Activated CD8-positive, alpha-beta memory T cell treated with anti-CD3 and anti-CD28 coated beads for 48 hours (primary cell): ENCODE measurements around the gene PFN3.

Source experiments
- DNase-seq, 3 experiments: peaks; one replicate each; pipeline ENCODE4 v3.0.0-alpha.2; 2020; ENCODE audit warnings: low read depth in 2 of 3, low spot score in 2 of 3

The PFN3 gene, protein sequence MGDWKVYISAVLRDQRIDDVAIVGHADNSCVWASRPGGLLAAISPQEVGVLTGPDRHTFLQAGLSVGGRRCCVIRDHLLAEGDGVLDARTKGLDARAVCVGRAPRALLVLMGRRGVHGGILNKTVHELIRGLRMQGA

DNA sequence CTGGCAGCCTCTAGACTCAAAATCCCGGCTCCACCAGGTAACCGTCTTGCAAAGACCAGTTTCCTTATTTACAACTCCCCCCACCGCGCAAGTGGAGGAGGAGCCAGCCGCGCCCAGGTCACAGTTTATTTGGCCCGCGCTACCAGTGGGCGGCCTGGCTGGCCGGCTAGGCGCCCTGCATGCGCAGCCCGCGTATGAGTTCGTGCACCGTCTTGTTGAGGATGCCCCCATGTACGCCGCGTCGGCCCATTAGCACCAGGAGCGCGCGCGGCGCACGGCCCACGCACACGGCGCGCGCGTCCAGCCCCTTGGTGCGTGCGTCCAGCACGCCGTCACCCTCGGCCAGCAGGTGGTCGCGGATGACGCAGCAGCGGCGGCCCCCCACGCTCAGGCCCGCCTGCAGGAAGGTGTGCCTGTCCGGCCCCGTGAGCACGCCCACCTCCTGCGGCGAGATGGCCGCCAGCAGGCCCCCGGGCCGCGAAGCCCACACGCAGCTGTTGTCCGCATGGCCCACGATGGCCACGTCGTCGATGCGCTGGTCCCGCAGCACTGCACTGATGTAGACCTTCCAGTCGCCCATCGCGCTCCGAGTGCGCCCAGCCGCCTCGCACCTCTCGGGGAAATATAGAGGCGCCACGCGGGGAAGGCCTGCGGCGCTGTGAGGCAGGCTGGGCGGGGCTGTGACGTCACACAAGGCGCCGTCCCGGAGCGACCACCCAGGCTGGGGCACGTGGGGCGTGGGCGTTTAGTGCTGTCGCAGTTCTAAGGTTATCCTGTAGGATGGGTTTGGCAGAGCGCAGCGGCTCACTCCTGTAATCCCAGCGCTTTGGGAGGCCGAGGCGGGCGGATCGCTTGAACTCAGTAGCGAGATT, at the start of gene PFN3:
Gene PFN3 (minus strand): TSS at position 665 of the 872 bp plus-strand sequence. CDS start 85 bp downstream, at position 580.
- no peak for DNase-seq

DNA sequence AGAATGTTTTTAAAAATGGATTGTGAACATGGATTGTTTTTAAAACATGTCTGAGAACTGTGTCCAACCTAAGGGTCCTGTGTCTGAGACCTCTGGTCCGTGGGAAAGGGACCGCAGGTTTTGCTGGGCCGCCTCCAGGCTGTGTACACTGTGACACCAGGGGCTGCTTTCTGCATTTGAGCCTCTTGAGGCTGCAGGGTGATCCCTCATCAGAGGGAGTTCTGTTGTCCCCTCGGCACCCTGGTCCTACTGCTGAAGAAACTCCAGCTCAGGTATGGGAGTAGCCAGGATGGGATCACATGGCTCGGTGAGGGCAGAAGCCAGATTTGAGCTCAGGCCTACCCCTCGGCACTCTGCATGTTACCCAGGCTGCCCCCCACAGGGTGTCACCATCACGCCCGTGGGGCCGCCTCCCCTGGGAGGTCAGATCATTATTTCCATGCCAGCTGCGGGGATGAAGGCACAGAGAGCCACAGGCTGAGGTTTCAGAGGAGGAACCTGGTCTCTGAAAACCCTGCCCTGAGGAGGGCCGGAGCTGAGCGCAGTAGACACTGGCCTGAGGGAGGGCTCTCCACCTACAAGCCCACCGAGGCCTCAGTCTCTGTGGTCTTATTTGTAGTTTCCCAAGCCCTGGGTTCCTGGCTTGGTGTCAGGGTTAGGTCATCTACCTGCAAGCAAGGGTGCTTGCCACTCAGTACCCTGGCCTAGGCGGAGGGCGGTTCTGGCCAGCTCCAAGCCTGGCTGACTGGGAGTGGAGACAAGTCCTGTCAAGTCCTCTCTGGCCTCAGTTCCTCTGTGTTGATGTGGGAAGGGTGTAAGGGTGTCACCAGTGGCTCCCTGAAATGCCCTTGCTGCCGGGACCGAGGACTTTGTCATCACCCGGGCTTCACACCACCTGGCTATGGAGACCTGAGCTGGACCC, 48.9 kb upstream of the PFN3 start:
- DNase-seq = no peak

DNA sequence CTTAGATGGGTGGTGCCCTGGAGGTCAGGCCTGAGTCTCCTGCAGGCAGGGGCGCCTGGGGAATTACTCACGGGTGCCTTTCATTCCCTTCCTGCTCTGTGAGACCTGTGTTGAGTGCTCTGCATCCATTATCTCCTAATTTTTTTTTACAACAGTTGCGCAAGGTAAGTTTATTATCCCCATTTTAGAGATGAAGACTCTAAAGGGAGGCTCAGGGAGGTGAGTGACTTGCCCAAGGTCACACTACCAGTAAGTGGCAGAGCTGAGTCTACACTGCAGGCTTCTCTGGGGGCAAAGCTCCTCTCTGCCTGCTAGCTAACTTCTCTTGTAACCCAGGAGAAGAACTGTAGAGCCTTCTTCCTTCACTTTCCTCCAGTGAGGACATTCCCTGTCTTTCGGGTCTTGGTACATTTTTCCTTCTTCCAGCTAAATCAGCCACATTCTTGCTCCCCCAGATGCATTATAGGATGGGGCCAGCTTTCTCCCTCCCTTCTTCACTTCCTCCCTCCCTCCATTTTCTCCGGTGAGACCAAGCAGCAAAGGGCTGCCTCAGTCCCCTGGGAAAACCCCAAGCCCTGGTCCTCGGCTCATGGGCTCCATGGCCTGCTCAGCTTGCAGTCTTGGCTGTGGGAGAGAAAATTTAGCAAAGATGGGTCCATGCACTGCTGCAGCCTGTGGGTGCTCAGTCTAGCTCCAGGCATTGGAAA, 47.9 kb upstream of the PFN3 start:
- no peak for DNase-seq

DNA sequence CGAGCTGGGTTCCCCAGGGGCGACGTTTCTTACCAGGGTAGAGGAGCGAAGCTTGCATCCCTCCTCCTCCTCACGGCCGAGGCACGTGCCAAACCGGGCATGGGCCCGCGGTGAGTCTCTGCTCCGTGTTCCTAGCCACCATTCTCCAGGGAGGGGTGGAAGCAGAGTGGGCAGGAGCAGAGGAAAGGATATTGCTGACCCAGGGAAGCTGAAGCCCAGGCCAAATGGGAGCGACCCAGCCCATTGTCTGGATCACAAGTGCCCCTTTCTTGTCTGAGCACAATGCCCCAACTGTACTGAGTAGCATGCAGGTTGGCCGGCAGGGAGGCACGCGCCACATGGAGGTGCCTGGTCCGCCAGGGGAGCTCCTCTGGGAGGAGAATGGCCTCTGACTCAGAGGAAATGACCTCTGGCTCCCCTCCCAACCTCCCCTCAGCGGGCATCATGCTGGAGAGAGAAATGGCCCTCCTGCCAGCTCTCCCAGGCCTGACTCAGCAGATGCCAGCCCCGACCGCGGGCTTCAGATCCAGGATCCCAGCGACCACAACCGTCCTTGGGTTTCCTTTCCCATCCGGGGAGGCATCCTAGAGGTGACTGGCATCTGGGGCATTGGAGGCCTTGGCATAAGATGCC, 47.3 kb upstream of the PFN3 start:
- DNase-seq = no peak

DNA sequence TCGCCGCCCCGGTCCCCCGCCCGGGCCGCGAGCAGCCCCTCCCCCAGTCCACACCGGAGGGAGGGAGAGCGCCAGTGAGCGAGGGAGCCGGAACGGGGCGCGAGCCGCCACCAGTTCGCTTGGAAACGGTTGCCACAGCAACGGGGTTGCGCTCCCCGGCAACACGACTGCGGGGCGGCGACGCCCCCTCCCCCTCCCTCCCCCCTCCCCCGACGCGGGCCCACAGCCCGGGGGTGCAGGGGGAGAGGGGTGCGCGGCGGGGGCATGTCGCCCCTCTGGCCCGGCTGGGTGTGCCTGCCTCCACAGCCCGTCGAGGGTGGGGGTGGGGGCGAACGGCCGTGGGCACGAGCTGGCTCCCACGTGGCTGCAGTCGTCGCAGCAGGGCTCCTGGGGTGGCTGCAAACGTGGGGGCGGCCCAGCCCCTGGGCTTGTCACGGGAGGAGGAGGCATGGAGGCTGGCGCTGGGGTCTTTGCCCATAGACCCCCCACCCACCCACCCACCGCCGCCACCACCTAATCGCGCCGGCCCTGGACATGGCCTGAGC, 46.7 kb upstream of the PFN3 start:
- DNase-seq = no peak

DNA sequence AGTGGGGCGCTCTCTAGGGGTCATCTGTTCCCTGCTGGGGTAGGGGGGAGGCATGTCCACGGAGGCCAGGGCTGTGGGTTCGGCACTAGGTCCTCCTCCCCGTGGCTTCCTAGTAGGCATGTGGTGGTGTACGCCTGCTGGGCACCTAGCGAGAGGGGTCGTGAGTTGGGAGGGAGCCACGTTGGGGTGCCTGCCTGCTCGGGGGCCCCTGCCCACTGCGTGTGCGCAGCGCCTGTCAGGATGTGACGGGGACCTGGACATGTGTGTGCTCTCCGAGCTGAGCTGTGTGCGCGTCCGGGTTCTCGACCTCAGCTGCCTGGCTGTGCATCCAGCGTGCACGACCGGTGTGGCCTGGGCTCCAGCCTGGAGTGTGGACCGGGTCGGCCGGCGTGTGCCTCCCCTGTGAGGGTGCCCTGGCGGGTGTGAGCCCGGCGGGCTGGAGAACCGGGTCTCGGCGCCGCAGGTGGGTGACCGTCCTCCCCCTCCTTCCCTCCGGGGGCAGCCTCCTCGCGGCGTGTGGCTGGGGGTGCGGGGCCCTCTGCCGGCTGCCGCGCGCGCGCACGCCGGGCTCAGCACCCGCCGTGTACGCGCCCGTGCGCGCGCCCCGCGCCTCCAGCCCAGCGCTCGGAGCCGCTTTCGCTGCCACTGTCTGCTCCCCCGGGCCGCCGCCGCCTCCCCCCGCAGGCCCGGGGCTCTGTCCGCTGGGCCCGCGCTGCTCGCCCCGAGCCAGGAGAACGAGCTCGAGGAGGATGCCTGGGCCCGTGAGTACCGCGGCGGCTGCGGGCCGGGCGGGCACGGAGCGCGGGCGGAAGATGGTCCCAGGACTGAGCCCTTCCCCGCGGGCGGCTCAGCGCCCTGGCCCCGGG, 46.0 kb upstream of the PFN3 start, which contains the start of gene PRR7:
Gene PRR7 (plus strand): TSS at position 615 of the 866 bp plus-strand sequence. CDS start 8,254 bp downstream, outside the sequence.
- no peak for DNase-seq

DNA sequence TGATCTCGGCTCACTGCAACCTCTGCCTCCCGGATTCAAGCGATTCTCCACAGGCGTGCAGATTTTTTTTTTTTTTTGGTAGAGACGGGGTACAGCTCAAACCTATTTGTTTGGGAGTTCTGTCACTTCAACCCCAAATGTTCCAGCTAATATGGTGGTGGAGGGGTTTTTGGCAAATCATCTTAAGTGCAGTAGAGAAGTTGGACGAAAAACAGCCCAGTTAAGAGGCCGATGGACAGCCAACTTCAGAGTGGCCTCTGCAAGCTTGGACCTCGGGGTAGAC, 45.4 kb upstream of the PFN3 start:
- no peak for DNase-seq

DNA sequence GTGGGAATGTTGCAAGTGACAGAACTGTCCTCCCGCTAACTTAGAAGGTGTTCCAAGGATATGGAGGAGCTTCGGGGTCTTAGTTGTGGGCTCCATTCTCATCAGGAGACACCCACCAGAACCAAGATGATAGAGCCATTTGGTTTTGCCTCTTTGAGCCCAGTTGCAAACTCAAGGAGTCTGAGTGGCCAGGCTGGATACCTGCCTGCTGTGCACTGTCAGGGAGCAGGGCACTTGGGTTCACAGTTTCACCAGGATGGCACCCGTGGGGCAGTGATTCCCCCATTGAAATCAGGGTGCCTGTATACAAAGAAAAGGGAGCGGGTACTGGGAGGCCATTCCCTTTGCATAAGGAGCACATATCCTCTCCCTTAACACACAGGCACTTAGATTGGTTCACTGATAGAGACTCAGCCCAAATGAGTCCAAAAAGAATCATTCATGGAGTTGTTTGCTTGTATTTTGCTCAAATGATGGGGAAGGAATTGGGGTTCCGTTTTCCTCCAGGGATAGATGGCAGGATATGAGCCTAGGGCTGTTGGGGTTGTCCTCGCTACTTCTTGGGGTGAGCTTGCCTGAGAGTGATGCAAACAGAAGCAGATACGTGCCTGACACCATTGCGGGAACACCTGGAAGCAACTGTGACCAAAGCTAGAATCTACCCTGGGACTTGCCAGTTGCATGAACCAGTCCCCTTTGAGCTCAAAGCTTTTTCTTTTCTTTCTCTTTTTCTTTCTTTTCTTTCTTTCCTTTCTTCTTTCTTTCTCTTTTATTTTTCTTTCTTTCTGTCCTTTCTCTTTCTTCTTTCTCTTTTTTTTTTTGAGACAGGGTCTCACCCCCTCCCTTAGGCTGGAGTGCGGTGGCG, 44.8 kb upstream of the PFN3 start:
- no peak for DNase-seq

DNA sequence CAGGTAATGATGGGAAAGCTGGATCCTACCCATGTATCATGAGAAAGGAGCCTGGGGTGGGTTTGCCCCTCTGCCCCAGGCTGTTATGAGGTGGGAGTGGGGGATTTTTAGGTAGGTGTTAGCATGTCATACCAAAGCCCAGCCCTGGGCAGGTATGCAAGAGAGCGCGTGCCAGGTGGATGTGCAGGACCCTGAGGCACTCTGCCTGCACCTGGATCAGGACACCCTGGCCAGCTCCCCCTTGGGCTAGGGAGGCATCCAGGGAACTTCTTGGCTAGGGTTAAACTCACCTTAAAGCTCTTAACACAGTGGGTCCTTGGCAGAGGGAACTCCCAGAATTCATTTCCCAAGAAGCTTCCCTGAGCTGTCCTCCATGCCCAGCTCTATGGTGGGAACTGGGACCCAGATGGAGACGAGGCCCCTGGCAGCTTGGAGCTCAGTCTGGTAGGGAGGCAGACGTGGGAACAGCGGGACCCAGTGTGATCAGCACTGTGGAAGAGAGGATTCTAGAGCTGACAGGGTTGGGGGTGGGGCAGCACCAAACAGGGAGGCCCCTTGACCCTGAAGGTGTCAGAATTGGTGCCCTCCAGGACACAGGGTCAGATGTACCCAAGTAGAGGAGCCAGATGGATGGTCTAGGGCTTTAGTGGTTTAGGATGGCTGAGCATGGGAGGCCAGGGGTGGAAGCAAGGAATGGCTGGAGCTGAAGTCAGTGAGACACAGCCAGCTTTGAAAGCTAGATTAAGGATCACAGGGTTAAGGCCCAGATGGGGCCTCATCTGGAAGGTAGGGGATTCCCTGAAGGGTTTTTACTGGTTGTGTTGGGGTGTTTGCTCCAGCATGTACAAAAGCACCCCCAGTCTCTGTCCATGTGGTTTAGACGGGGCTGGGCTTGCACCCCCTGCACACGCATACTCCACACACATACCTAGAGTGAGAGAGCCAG, 43.9 kb upstream of the PFN3 start:
- DNase-seq = no peak

DNA sequence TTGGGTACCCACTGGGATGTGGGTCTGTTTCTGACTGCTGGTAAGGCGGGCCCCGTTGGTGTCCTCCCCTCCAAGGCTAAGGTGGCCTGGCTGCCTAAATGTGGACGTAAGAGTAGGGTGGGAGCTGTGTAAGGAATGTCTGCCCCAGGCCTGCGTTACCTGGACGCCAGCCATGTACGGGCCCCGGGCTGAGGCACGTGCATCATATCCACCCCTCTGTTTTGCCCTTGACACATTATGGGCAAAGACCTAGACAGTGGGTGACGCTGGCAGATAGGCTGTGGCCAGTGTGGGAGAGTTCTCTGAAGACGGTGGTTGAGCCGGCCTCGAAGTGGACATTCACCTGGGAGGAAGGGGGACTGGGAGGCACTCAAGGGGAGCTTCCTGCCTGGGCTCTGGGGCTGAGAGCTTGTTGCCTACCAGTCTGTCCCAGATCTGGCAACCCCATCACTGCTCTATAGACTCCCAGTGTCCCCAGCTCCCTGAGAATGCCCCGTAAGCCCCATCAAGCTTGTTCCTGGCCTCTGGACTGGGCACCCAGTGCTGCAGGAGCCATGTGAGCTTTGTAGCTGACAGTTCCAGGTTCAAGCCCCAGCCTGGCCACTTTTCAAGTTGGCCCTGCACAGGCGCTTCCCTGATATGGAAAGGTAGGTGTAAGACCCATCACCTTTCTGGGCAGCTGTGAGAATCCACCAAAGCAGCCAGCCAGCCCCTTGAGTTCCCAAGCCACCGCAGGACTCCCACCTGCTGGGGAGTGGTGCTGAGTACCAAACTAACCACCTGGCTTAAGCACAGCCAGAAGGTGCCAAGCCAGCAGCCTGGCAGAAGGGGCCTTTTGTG, 42.9 kb upstream of the PFN3 start:
- DNase-seq = no peak

DNA sequence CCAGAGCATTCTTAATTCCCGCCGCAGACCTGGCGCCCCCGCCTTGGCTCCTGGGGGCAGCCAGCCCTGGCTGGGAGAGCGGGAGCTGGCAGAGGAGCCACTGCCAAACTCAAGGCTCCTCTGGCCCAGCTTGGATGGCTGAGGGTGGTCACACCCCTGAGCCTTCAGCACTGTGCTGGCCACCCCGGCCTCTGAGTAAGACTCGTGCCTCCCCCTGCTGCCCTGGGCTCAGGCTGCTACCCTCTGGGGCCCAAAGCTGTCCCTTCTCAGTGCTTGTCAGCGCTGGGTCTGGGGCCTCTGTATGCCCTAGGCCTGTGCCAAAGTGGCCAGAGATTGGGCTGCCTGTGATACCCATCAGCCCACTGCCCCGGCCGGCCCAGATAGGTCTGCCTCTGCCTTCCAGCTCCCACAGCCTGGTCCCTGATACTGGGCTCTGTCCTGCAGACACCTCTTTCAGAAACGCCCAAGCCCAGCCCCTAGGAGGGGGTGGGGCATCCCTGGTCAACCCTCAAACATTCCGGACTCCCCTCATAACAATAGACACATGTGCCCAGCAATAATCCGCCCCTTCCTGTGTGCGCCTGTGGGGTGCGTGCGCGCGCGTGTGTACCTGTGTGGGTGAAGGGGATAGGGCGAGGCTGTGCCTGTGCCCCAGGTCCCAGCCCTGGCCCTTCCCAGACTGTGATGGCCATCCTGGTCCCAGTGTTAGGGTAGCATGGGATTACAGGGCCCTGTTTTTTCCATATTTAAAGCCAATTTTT, 41.8 kb upstream of the PFN3 start:
- no peak for DNase-seq

DNA sequence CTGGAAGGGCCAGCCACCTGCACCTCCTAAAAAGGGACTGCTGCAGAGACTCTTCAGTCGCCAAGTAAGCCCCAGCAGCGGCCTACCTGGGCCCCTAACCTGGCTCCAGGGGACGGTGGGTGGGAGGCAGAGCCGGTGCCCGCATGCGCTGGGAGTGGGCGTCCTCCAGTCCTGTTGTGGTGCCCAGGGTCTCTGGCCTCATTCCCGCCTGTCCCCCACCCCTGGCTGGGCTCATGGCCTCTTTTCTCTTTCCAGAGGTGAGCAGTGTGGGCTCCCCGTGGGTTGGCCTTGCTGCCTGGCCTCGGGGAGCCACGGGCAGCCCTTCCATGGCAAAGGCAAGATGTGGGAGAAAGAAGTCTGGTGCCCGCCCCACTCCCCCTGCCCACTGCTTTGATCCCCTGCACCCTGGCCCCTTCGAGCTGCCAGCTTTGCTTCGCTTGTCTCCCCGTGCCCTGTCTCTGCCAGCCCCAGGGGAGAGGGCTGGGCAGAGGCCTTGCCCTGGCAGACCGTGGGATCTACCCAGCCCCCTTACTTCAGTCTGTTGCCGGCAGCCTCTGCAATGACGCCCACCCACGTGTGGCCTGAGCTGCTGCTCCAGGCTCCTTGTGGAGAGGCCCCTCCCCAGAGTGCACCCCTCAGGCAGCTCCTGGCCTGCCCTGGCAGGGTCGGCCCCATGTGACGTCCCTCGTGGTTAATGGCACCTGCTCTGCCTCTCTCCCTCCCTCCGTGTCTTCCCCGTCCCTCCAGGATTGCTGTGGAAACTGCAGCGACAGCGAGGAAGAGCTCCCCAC, 40.7 kb upstream of the PFN3 start:
- DNase-seq = no peak

DNA sequence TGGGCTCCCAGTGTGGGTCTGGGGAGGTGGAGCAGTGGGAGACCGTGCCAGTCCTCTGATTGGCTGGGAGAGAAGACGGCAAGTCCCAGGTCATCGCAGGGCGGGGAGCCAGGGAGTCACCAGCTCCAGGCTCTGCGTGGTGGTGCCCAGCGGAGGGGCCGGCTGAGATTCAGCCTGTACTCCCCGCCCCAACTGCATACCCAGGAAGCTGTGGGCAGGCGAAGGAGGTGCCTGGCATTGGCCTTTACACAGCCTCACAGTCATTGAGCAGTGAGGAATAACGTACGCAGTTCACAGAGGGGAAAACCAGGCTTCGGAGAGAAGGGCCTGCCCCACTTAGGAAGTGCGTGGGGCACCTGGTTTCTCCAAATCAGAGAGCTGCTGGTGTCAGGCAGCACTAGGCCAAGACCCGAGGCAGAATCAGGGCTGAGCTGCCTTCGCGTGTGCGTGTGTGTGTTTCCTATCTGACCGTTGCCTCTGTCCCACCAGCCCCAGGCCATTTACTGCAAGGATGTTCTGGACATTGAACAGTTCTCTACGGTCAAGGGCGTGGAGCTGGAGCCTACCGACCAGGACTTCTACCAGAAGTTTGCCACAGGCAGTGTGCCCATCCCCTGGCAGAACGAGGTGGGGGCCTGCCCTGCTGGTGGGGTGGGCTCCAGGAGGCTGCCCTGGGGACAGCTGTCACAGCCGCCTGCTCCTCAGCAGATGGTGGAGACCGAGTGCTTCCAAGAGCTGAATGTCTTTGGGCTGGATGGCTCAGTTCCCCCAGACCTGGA, 39.9 kb upstream of the PFN3 start:
- no peak for DNase-seq

DNA sequence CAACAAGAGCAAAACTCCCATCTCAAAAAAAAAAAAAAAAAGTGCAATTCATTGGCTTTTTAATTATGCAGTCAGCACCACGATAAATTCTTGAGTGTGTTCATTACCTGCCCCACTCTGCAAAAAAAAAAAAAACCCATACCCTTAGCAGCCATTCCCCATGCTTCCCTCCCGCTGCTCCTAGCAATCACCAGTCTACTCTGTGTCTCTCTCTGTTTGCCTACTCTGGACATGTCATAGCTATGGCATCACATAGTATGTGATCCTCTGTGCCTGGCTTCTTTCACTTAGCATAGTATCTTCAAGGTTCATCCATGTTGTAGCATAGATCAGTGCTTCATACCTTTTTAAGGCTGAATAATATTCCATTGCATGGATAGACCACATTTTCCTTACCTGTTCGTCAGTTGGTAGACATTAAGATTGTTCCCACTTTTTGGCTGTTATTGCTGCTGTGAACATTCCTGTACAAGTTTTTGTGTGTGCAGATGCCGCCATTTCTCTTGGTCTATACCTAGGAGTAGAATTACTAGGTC, 39.1 kb upstream of the PFN3 start:
- DNase-seq = no peak
